ENCODE measurements around the gene ERH.

The ERH gene

GRCh38 chr14:69332782-69333395 is 65.2 kb downstream of the ERH start:
- no peaks in the 10 kb centered on the region for H3K36me3 ChIP-seq (ENCODE audit: control insufficient read depth, insufficient read depth, low read length)
- no peak overlapping the region for H3K9ac ChIP-seq (ENCODE audit: low read length)
- H3K4me1 ChIP-seq (ENCODE audit: control insufficient read depth, insufficient read depth, low read length) = no peaks in the 10 kb centered on the region

GRCh38 chr14:69331206-69331605 is 66.9 kb downstream of the ERH start:
- H3K27me3 ChIP-seq (ENCODE audit: control insufficient read depth, insufficient read depth, low read length) = no peaks in the 10 kb centered on the region
- H3K36me3 ChIP-seq (ENCODE audit: control insufficient read depth, insufficient read depth, low read length) = no peaks in the 10 kb centered on the region
- no peak overlapping the region for H3K4me3 ChIP-seq (ENCODE audit: low read length)
- no peaks in the 10 kb centered on the region for H3K4me1 ChIP-seq (ENCODE audit: control insufficient read depth, insufficient read depth, low read length)
- H3K27ac ChIP-seq (ENCODE audit: low read depth, low read length) = no peak overlapping the region
- H3K9ac ChIP-seq (ENCODE audit: low read length) = no peak overlapping the region

More at GRCh38 chr14:69332782-69333395, 65.2 kb downstream of the ERH start:
- H3K27ac ChIP-seq (ENCODE audit: low read depth, low read length) = no peak overlapping the region
- no peak overlapping the region for H3K4me3 ChIP-seq (ENCODE audit: low read length)
- no peaks in the 10 kb centered on the region for H3K27me3 ChIP-seq (ENCODE audit: control insufficient read depth, insufficient read depth, low read length)
